K562 (cell line): ENCODE measurements around the gene SH3D21. TPM values are rescaled to one million over a fixed set of nuclear protein-coding genes. Genes with fewer than 3 reads are reported as not detected.

Experiments
- DIDO1 ChIP-seq: fragments of 450-650 bp; IDR thresholded peaks from 2 replicates; pipeline ENCODE4 v1.6.1; 2016; ENCODE audit warnings: low read depth, missing biosample characterization, missing genetic modification characterization
- HMG20B ChIP-seq: fragments of 250-450 bp; sonication (Bioruptor Pico); IDR thresholded peaks from 2 replicates; pipeline ENCODE4 v1.5.0; 2021; ENCODE audit warnings: mild to moderate bottlenecking
- HNRNPL ChIP-seq: fragments of 200-400 bp; formaldehyde crosslinking; IDR thresholded peaks from 2 replicates; pipeline ENCODE4 v1.6.1; 2017; ENCODE audit warnings: low read depth, mild to moderate bottlenecking, low read length
- NFIC ChIP-seq: fragments of 450-650 bp; IDR thresholded peaks from 2 replicates; pipeline ENCODE4 v1.6.1; 2017; ENCODE audit warnings: mild to moderate bottlenecking, inconsistent platforms
- PHTF2 ChIP-seq: fragments of 250-450 bp; sonication (Bioruptor Pico); IDR thresholded peaks from 2 replicates; pipeline ENCODE4 v1.5.0; 2021; ENCODE audit warnings: mild to moderate bottlenecking
- PRPF4 ChIP-seq: fragments of 200-400 bp; formaldehyde crosslinking; IDR thresholded peaks from one replicate; pipeline ENCODE4 v1.6.1; 2017; ENCODE audit warnings: low read length, low read depth, mild to moderate bottlenecking; ENCODE audit not compliant: insufficient read depth, poor library complexity, severe bottlenecking
- TFAM ChIP-seq: fragments of 250-450 bp; sonication (Bioruptor Pico); conservative IDR thresholded peaks from 2 replicates; pipeline ENCODE4 v1.5.0; 2021; ENCODE audit warnings: mild to moderate bottlenecking, moderate library complexity
- THAP12 ChIP-seq: fragments of 250-450 bp; sonication (Bioruptor Pico); IDR thresholded peaks from 2 replicates; pipeline ENCODE4 v1.9.0; 2021; ENCODE audit warnings: mild to moderate bottlenecking, inconsistent platforms
- ZBTB33 ChIP-seq: sonication (generic); formaldehyde crosslinking; IDR thresholded peaks from 2 replicates; pipeline ENCODE4 v1.8.1; 2023; ENCODE audit warnings: mild to moderate bottlenecking, missing genetic modification reagents
- ZFP36 ChIP-seq: fragments of 150-350 bp; IDR thresholded peaks from 2 replicates; pipeline ENCODE4 v1.6.1; 2018; ENCODE audit warnings: low read length, low read depth; ENCODE audit not compliant: partially characterized antibody
- ZNF318 ChIP-seq, 2 experiments: fragments of 450-650 bp; IDR thresholded peaks; 2 replicates each; pipeline ENCODE4 v1.6.1; 2016; ENCODE audit warnings: mild to moderate bottlenecking in 2 of 2, borderline replicate concordance in 1 of 2, low read depth in 1 of 2, moderate library complexity in 1 of 2
- ZNF766 ChIP-seq: fragments of 200-800 bp; sonication (Bioruptor generic); conservative IDR thresholded peaks from 2 replicates; pipeline ENCODE4 v1.6.1; 2016; ENCODE audit warnings: missing genetic modification characterization, missing compliant biosample characterization
- polyA plus RNA-seq, 8 experiments: library from polyadenylated mRNA; depleted of rRNA in 4 of 8; stranded (reverse) in 5 of 8; unstranded in 3 of 8; fragments of >200 nt; fragmentation: Nextera tagmentation in 2 of 8; fragmentation: Illumina TruSeq in 1 of 8; extraction: Ambion mirVana in 2 of 8; extraction: Trizol in 1 of 8; gene quantifications; 2 replicates each; pipeline versions ENCODE4 v1.2.1 to v1.2.3, GENCODE V29; 2011 to 2014; ENCODE audit warnings: inconsistent platforms in 1 of 8, missing spikeins in 1 of 8
- total RNA-seq, 7 experiments: library from RNA; depleted of rRNA in 6 of 7; stranded (reverse); fragments of >200 nt in 6 of 7; fragmentation: Illumina TruSeq in 2 of 7; extraction: Trizol in 2 of 7; gene quantifications; 2 replicates each; pipeline versions ENCODE4 v1.2.1 to v1.2.3, GENCODE V29; 2011 to 2021; ENCODE audit warnings: low replicate concordance in 1 of 7

SH3D21 gene
- total and polyA plus RNA-seq, 9 of the 15 experiments (the other 6 are each of a cell fraction or from before 2014, with no cell fraction given) = 0.01 to 4.7 (median 1.8) TPM

GRCh38 chr1:36322041-36322785 is 16.0 kb downstream of the SH3D21 start (continued):
- TF ChIP-seq ZNF318 (IDR thresholded peaks at IDR 0.05; ENCODE audit: borderline replicate concordance in 1 of 2, low read depth in 1 of 2) = no peak
- TF ChIP-seq PRPF4 = peak; percentile 88
- peak; percentile 26; the same call in 1 of the 2 replicates for TF ChIP-seq THAP12 (CRISPR knock-in tag)
- no peak for TF ChIP-seq DIDO1
- no peak for TF ChIP-seq ZFP36
- no peak for TF ChIP-seq TFAM (CRISPR knock-in tag)
- TF ChIP-seq NFIC = no peak
- TF ChIP-seq HNRNPL = peak; percentile 88
- TF ChIP-seq ZBTB33 (CRISPR knock-in tag) = peak; percentile 97
- no peak for TF ChIP-seq PHTF2
- TF ChIP-seq ZNF766 (CRISPR knock-in tag) = no peak
- TF ChIP-seq HMG20B (CRISPR knock-in tag) = no peak
